ENCODE measurements around the gene SLC66A3.

The SLC66A3 gene

GRCh38 chr2:11121823-11122155 is 33.5 kb upstream of the SLC66A3 start:
- H3K4me3 ChIP-seq (ENCODE audit: low read depth, low read length), result no peak overlapping the region
- no peak for TF ChIP-seq CTCF (IDR thresholded peaks at IDR 0.05; ENCODE audit: control insufficient read depth, extremely low read depth, insufficient read depth)
- DNase-seq (ENCODE audit: low read depth), result no peak

GRCh38 chr2:11122380-11122779 is 32.9 kb upstream of the SLC66A3 start:
- no peak overlapping the region for H3K4me3 ChIP-seq (ENCODE audit: low read depth, low read length)
- DNase-seq (ENCODE audit: low read depth), result no peak
- TF ChIP-seq CTCF (IDR thresholded peaks at IDR 0.05; ENCODE audit: control insufficient read depth, extremely low read depth, insufficient read depth), result no peak

GRCh38 chr2:11123001-11123809 is 32.1 kb upstream of the SLC66A3 start:
- no peak overlapping the region for H3K4me3 ChIP-seq (ENCODE audit: low read depth, low read length)
- DNase-seq (ENCODE audit: low read depth), result no peak
- no peak for TF ChIP-seq CTCF (IDR thresholded peaks at IDR 0.05; ENCODE audit: control insufficient read depth, extremely low read depth, insufficient read depth)

GRCh38 chr2:11123856-11124759 is 31.2 kb upstream of the SLC66A3 start:
- H3K4me3 ChIP-seq (ENCODE audit: low read depth, low read length), result no peak overlapping the region
- TF ChIP-seq CTCF (IDR thresholded peaks at IDR 0.05; ENCODE audit: control insufficient read depth, extremely low read depth, insufficient read depth), result peak; percentile 91
- DNase-seq (ENCODE audit: low read depth), result peak; percentile 34

- no peak overlapping the region for H3K4me3 ChIP-seq (ENCODE audit: low read depth, low read length)
- TF ChIP-seq CTCF (IDR thresholded peaks at IDR 0.05; ENCODE audit: control insufficient read depth, extremely low read depth, insufficient read depth), result no peak
Measured at GRCh38 chr2:11124760-11125068, 30.6 kb upstream of the SLC66A3 start.

GRCh38 chr2:11127761-11128160 is 27.5 kb upstream of the SLC66A3 start:
- no peak for DNase-seq (ENCODE audit: low read depth)
- H3K4me3 ChIP-seq (ENCODE audit: low read depth, low read length), result no peak overlapping the region
- no peak for TF ChIP-seq CTCF (IDR thresholded peaks at IDR 0.05; ENCODE audit: control insufficient read depth, extremely low read depth, insufficient read depth)

More at GRCh38 chr2:11124760-11125068, 30.6 kb upstream of the SLC66A3 start:
- no peak for DNase-seq (ENCODE audit: low read depth)

All from LNCaP clone FGC (cell line).